Muscle of arm (tissue), 12 donors: ENCODE measurements around the gene RPL18. TPM values are rescaled to one million over a fixed set of nuclear protein-coding genes. Genes with fewer than 3 reads are reported as not detected.
"Not testable (repeated sequence)": the region's sequence is repeated elsewhere in the genome, so short reads cannot be mapped to it uniquely, and the experiment has no call there.

ENCODE experiments used
- DNase-seq: peaks from one replicate; pipeline ENCODE4 v3.0.0-alpha.2; 2013
- polyA plus RNA-seq, 12 donors: library from polyadenylated mRNA; unstranded; fragments of 120-200 nt; gene quantifications; one replicate each; pipeline ENCODE4 v1.2.1, GENCODE V29; 2013; ENCODE audit not compliant: insufficient read length in 12 of 12

The RPL18 gene
- polyA plus RNA-seq, 12 donors, result 1,133 to 1,917 (median 1,470) TPM

- DNase-seq, result no peak
Measured at GRCh38 chr19:48598996-48599700, 19.8 kb downstream of the RPL18 start.

- DNase-seq, result no peak
Measured at GRCh38 chr19:48596679-48597465, 22.1 kb downstream of the RPL18 start.

- no peak for DNase-seq
Measured at GRCh38 chr19:48596237-48596636, 22.7 kb downstream of the RPL18 start.

GRCh38 chr19:48595833-48596232 is 23.1 kb downstream of the RPL18 start:
- no peak for DNase-seq

- no peak for DNase-seq
Measured at GRCh38 chr19:48595171-48595570, 23.8 kb downstream of the RPL18 start.

GRCh38 chr19:48591021-48591420 is 28.0 kb downstream of the RPL18 start:
- no peak for DNase-seq

- peak; percentile 87 for DNase-seq
Measured at GRCh38 chr19:48588670-48589401, 30.1 kb downstream of the RPL18 start.

- DNase-seq, result no peak
Measured at GRCh38 chr19:48587387-48587786, 31.6 kb downstream of the RPL18 start.

- DNase-seq, result no peak
Measured at GRCh38 chr19:48582168-48582567, 36.8 kb downstream of the RPL18 start.

GRCh38 chr19:48578891-48579290 is 40.1 kb downstream of the RPL18 start:
- DNase-seq, result no peak

- not testable (repeated sequence) for DNase-seq
Measured at GRCh38 chr19:48577908-48578307, 41.1 kb downstream of the RPL18 start.

GRCh38 chr19:48575931-48576622 is 42.9 kb downstream of the RPL18 start:
- DNase-seq, result no peak

GRCh38 chr19:48573163-48573505 is 45.8 kb downstream of the RPL18 start:
- no peak for DNase-seq

GRCh38 chr19:48571378-48572162 is 47.4 kb downstream of the RPL18 start:
- DNase-seq, result no peak

- peak; percentile 52 for DNase-seq
Measured at GRCh38 chr19:48569814-48570213, 49.2 kb downstream of the RPL18 start.

GRCh38 chr19:48568345-48568886 is 50.6 kb downstream of the RPL18 start:
- DNase-seq, result peak; percentile 73
